Measurements from ENCODE around the gene CACNA1H.
"Not testable (repeated sequence)": the region's sequence is repeated elsewhere in the genome, so short reads cannot be mapped to it uniquely, and the experiment has no call there.

DNA sequence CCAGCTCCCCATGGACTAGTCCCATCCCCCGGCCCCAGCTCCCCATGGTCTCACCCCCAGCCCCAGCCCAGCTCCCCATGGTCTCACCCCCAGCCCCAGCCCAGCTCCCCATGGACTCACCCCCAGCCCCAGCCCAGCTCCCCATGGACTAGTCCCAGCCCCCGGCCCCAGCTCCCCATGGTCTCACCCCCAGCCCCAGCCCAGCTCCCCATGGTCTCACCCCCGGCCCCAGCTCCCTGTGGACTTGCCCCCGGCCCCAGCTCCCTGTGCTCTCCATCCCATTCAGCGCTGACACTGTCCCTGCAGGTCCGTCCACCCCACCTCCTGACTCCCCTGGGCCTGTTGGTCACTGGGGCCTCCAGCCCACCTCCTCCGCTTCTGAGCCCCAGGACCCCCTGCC, 78.4 kb downstream of the CACNA1H start:
- TF ChIP-seq, protein P1, sequence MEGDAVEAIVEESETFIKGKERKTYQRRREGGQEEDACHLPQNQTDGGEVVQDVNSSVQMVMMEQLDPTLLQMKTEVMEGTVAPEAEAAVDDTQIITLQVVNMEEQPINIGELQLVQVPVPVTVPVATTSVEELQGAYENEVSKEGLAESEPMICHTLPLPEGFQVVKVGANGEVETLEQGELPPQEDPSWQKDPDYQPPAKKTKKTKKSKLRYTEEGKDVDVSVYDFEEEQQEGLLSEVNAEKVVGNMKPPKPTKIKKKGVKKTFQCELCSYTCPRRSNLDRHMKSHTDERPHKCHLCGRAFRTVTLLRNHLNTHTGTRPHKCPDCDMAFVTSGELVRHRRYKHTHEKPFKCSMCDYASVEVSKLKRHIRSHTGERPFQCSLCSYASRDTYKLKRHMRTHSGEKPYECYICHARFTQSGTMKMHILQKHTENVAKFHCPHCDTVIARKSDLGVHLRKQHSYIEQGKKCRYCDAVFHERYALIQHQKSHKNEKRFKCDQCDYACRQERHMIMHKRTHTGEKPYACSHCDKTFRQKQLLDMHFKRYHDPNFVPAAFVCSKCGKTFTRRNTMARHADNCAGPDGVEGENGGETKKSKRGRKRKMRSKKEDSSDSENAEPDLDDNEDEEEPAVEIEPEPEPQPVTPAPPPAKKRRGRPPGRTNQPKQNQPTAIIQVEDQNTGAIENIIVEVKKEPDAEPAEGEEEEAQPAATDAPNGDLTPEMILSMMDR (IDR thresholded peaks at IDR 0.05), result not testable (repeated sequence)
- TF ChIP-seq POLR2A (IDR thresholded peaks at IDR 0.05), result not testable (repeated sequence)

Measured in uterus (tissue), 2 donors.